NCI-H2029 treated with DMSO at 0.1 percent for 48 hours (cell line): ENCODE measurements around the gene ZCWPW2.

ENCODE experiments used
- DNase-seq: peaks from one replicate; lab custom pipeline; 2025; lab: John Stamatoyannopoulos, UW

ZCWPW2 gene

DNA sequence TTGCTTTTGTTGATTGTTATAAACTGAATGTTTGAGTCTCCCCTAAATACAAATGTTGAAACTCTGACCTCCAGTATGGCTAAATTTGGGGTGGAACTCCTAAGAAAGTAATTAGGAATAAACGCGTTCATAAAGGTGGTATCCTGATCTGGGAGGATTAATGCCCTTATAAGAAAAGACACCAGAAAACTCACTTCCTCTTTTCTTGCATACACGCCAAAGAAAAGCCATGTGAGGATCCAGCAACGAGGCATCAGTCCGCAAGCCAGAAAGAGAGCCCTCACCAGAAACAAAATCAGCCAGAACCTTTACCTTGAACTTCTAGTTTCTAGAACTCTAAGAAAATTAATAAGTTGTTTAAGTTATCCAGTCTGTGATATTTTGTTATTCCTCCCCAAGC, 37.5 kb downstream of the ZCWPW2 start:
- no peak for DNase-seq

DNA sequence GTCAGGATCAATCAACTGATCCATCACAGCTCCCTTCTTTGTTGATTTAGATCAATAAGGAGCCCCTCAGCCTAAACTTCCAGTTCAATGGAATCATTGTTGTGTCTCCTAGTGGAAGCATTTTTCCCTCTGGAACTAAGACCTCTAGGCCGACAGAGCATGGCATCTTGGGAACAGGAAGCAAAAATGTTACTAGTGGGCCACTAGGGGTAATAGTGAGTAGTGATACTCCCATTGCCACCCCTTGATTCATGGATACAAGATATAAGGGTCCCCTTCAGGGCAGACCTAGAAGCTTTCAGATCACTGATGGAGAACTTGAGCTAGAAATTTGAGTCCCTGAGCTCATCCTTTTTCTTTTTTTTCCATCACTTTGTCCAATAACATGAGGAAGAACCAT, 40.5 kb downstream of the ZCWPW2 start:
- no peak for DNase-seq

- no peak for DNase-seq
These were observed 50.7 kb downstream of the ZCWPW2 start for GRCh38 chr3:28399206-28399605.

DNA sequence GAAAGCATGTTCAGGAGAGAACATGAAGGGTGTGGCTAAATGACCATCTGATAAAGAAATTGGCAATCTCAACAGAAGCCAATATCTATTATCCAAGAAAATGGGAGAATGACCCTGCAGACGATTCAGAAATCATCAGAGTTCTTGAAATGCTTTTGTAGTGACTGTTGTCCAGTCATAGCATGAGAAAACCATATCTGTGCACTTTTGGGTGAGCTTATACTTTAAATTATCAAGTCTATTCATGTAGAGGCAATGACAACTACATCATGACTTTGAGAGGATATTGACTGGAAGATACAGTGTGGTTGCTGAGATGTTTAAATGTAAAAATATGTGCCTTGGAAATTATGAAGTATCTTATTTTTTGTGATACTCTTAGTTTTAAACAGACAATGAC, 57.7 kb downstream of the ZCWPW2 start:
- no peak for DNase-seq

GRCh38 chr3:28449398-28449797, 100.9 kb downstream of the ZCWPW2 start:
- DNase-seq, result no peak

DNA sequence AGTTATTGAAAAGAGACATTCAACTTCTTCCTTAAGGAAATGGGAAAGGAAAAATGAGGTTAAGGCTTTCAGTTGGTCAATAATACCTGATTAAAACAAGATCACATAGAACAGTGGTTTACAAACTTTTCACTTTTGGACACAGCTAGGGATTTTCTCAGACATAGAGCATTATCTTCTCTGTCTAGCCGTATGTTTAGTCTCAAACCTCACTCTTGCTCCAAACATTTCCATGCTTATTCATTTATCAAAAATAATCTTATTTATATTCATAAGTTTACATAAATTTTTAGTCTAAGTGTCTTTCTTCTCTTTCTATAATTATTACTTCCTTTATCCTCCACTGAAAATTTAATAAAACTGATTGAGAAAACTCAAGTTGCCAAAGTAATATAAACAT, 114.3 kb downstream of the ZCWPW2 start:
- DNase-seq, result no peak

DNA sequence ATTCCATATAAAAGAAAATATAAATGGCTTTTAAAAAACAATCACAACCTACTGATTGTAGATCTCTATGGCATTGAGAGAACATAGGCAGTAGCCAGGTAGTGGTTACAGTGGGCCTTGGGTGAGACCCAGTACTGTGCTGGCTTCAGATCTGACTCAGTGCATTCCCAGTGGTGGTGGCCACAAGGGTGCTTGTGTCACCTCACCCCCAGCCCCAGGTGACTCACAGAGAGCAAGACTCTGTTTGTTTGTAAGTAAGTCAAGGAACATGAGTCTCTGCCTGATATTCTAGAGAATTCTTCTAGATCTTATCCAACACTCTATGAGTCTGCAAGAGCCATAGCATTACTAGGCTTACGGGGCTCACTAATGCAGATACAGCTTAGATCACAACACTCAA, 118.9 kb downstream of the ZCWPW2 start:
- DNase-seq, result no peak

DNA sequence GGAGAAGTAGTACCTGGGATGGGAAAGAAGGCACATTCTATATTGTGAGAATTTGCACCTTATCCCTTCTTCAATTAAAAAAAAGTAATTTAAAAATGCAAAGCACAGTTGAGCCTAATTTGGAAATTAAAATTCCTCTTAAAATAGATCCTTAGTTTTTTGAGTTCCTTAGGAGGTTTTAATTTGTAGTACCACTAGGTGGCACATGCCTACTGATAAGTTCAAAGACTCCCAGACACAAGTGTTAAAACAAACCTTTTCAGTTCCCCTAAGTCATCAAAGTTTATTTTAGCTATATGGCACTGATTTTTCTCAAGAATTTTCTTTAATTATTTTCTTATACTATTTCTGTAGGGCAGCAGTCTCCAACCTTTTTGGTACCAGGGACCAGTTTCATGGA, 127.7 kb downstream of the ZCWPW2 start:
- peak; percentile 68 for DNase-seq

- DNase-seq, result no peak
These were observed 128.2 kb downstream of the ZCWPW2 start for GRCh38 chr3:28476764-28477163.

DNA sequence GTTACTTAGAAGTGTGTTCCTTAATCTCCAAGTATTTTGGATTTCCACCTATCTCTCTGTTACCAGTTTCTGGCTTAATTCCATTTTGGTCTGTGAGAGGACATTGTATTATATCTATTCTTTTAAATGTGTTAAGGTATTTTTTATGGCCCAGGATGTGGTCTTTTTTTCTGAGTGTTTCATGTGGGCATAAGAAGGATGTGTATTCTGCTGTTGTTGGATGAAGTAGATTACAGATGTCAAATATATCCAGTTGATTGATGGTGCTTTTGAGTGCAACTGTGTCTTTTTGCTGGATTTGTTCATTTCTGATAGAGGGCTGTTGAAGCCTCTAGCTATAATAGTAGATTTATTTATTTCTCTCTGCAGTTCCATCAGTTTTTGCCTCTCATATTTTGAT, 136.6 kb downstream of the ZCWPW2 start:
- DNase-seq, result no peak

DNA sequence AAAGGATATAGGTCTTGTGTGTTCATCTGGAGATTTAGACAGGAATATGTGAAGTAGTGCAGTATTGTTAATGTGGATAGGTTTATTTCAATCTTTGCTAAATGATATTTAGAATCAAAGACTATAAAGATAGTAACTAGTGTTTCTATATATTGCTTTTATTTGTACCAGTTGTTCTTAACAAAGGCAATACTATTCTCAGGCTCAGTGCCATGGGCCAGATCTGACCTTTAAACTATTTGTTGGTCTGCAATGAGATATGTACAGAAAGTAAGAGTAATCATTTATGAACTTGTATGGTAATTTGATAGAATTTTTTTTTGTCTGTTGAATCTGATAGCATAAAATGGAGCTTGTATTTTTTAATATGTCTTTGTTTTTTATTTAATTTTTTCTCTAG, 146.8 kb downstream of the ZCWPW2 start:
- no peak for DNase-seq

- no peak for DNase-seq
These were observed 153.9 kb downstream of the ZCWPW2 start for GRCh38 chr3:28502397-28502937.

DNA sequence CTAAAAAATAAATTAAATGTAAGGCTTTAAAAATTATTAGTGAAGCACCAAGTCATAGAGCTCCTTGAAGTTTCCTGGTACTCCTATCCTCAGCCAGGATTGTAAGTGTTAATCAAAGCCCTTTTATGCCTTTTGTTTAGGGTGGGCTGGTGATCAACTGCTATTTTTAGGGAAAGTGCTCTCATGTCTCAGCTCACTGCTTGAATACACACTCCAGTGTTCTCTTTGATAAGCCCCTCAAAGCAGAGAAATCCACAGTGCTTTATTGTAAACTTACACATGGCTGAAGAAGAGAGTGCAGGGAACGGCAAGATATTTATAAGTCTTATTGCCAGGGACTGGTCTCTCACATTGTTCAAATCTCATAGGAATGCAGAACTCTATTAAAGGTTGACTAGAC, 156.5 kb downstream of the ZCWPW2 start:
- DNase-seq, result peak; percentile 32

- DNase-seq, result peak; percentile 39
These were observed 173.1 kb downstream of the ZCWPW2 start for GRCh38 chr3:28521663-28522062.

- no peak for DNase-seq
These were observed 193.8 kb downstream of the ZCWPW2 start for GRCh38 chr3:28542351-28542750.

DNA sequence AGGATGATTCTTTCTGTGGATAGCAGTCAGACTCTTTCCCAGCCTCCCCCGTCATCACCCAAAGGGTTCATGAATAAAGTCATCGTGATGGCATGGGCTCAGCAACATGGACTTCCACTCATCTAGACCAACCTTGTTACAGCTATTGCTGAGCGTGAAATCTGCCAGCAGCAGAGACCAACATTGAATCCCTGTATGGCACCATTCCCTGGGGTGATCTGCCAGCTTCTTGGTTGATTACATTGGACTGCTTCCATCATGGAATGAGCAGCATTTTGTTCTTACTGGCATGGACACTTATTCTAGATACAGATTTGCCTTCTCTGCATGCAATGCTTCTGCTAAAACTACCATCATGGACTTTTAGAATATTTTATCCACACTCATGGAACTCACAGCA, 195.7 kb downstream of the ZCWPW2 start:
- DNase-seq, result no peak

DNA sequence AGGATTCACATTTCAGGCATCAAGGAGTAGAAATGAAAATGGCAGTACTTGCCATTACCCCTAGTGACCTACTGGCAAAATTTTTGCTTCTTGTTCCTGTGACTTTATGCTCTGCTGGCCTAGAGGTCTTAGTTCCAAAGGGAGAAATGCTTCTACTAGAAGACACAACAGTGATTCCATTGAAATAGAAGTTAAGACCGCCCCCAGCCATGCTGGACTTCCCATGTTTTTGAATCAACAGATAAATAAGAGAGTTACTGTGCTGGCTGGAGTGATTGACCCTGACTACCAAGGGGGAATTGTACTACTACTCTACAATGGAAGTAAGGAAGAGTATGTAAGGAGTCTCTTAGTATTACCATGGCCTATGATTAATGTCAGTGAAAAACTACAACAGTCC, 196.3 kb downstream of the ZCWPW2 start:
- DNase-seq, result no peak

- no peak for DNase-seq
These were observed 199.2 kb downstream of the ZCWPW2 start for GRCh38 chr3:28547677-28548076.

DNA sequence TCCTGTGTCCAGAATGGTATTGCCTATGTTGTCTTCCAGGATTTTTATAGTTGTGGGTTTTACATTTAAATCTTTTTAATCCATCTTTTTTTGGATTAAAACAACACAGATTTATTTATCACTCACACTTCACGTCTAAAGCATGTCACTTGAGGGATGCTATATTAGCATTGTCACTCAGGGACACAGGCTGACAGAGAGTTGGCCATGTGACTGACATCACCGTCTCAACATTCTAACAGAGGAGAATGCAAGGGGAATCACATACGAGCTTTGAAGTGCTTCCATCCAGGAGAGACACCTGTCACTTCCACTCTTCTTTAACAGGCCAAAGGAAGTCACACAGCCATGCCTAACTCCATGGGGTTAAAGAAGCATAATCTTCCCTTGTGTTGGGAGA, 204.7 kb downstream of the ZCWPW2 start:
- no peak for DNase-seq

DNA sequence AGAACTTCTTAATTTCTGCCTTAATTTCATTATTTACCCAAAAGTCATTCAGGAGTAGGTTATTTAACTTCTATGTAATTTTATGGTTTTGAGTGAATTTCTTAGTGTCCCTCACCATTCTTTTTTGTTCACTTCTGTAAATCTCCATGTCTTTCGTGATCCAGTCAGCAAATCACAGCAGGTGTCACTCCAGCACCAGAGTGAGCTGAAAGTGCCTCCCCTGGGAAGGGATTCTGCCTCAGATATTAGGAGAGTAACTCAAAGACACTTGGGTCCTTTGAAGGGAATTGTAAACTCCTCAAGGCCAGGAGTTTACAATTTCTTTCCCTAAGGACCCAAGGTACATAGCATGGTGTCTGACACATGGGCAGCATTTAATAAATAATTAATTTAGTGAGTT, 207.7 kb downstream of the ZCWPW2 start:
- DNase-seq, result no peak

- no peak for DNase-seq
These were observed 215.7 kb downstream of the ZCWPW2 start for GRCh38 chr3:28564211-28564610.

DNA sequence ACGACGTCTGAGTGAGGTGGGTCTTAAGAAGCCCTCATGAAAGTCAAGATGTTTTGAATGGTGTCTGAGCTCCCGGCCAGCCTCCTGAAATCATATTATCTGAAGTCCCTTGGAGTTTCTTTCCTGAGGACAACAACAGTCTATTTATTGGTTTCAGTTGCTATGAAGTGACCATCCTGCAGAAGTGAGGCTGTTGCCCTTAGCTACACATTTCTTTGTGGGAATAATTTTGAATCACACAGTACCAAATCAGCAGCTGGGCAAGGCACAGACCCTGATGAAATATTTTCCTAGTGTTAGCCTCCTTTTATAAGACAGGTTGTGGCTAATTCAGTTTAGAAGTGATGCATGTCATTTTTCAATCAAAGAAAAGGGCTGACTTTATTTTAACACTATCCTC, 220.8 kb downstream of the ZCWPW2 start:
- no peak for DNase-seq

GRCh38 chr3:28574036-28574435, 225.5 kb downstream of the ZCWPW2 start:
- DNase-seq, result no peak

- peak; percentile 70 for DNase-seq
These were observed 226.7 kb downstream of the ZCWPW2 start for GRCh38 chr3:28575100-28575745.
